ENCODE data around the gene GFER.

The GFER gene

DNA sequence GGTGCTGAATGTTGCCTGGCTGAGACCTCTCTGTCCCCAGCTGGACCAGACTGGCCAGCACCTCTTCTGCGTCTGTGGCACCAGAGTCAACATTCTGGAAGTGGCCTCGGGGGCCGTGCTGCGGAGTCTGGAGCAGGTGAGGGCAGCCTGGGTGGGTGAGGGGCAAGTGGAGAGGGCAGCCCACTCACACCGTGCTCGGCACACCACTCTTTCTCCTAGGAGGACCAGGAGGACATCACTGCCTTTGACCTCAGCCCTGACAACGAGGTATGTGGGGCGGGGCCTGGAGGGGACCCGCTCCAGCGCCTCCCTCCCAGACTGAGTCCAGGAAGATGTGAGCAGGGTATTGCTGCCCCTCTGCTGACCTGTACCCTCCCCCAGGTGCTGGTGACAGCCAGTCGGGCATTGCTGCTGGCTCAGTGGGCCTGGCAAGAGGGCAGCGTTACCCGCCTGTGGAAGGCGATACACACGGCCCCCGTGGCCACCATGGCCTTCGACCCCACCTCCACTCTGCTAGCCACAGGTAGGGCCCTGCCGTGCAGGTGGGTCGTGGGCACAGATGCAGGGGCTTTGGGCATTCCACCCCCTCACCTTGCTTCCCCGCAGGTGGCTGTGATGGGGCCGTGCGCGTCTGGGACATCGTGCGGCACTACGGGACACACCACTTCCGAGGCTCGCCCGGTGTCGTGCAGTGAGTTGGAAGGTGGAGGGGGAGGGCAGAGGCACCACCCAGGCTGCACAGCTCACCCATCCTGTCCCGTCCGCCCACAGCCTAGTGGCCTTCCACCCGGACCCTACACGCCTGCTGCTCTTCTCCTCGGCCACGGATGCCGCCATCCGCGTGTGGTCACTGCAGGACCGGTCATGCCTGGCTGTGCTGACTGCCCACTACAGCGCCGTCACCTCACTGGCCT is 9.6 kb upstream of the GFER start:
- DNase-seq (ENCODE audit: low read depth in 2 of 2) = no peak

DNA sequence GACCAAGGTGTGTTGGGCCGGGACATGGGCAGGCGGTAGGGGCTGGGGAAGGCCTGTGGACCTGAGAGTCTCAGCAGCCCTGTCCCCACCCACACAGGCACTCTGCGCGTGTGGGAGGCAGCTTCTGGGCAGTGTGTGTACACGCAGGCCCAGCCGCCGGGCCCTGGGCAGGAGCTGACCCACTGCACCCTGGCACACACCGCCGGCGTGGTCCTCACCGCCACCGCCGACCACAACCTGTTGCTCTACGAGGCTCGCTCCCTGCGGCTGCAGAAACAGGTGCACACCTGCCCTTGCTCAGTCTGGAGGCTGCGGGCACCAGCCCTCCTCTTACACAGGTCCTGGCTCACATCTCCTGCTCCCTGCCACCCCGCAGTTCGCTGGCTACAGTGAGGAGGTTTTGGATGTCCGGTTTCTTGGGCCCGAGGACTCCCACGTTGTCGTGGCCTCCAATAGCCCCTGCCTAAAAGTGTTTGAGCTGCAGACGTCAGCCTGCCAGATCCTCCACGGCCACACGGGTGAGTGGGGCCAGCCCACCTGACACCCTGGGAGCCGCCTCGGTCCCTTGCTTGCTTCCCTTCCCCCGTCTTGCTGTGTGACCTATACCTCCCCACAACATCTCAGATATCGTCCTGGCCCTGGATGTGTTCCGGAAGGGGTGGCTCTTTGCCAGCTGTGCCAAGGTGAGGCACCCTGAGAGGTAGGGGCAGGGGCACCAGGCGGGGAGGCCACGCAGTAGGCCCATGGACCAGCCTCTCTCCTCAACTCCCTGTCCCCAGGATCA is 8.4 kb upstream of the GFER start:
- no peak for DNase-seq (ENCODE audit: low read depth in 2 of 2)

DNA sequence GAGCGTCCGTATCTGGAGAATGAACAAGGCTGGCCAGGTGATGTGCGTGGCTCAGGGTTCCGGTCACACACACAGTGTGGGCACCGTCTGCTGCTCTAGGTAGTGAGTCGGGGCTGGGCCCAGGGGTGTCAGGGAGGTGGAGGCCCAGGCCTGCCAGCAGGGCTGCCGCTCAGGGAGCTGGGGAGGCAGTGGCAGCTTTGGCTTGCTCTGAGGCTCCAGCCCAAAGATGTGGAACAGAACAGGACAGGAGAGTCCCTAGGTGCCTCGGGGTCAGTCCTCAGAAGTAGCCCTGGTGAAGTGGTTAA is 7.8 kb upstream of the GFER start:
- DNase-seq (ENCODE audit: low read depth in 2 of 2) = no peak

DNA sequence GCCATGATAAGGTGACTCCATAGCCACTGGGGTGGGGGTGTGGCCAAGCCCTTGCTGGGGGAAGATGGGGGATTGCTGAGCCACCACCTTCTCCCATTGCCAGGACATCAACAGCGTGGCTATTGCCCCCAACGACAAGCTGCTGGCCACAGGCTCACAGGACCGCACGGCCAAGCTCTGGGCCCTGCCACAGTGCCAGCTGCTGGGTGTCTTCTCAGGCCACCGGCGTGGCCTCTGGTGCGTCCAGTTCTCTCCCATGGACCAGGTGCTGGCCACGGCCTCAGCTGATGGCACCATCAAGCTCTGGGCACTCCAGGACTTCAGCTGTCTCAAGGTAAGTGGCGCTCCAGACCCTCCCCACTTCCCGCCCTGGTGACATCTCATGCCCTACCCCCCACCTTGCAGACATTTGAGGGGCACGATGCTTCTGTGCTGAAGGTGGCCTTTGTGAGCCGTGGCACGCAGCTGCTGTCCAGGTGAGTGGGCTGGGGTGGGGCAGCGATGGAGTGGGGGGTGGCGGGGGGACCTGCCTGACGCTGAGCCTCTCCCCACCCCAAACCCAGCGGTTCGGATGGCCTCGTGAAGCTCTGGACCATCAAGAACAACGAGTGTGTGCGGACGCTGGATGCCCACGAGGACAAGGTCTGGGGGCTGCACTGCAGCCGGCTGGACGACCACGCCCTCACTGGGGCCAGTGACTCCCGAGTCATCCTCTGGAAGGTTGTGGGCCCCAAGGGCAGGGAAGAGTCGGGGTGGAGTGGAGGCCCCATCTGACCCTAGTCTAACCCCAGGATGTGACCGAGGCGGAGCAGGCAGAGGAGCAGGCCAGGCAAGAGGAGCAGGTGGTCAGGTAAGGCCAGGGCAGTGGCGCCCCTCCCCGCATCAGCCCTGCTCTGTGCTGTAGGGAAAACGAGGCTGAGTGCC is 6.8 kb upstream of the GFER start:
- no peak for DNase-seq (ENCODE audit: low read depth in 2 of 2)

DNA sequence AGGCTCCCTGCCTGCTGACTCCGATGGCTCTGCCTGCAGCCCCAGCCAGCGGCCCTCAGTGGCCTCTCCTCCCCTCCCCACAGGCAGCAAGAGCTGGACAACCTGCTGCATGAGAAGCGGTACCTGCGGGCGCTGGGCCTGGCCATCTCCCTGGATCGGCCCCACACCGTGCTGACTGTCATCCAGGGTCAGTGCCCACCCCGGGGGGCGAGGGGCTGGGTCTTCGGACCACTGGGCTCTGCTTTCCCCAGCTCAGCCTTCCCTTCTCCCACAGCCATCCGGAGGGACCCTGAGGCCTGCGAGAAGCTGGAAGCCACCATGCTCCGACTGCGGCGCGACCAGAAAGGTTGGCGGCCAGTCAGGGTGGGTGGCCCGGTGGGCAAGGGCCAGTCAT is 6.1 kb upstream of the GFER start:
- no peak for DNase-seq (ENCODE audit: low read depth in 2 of 2)

DNA sequence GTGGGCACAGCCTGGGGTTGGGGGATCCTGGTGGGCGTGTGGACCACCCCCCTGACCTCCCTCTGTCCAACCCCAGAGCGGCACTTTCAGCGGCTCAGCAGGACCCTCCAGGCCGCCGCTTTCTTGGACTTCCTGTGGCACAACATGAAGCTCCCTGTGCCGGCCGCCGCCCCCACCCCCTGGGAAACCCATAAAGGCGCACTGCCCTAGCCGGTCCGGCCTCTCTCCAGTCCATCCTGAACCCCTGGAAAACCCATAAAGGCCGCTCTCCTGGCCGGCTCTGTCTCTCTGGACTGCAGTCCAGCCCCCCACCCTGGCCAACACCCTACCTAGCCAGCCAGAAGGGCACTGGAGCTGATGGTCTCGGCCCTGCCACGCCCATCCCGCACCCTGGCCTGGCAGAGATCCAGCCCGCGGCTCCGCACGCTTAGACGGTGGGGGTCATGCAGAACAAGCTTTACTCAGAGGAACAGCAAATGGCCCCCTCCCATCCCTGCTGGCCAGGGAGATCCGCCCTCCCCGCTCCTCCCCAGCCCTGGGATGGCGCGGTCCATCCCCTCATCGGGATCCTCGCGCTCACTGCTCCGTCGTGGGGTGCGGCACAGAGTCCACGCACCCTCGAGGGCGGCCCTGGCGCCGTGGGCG is 5.4 kb upstream of the GFER start:
- no peak for DNase-seq (ENCODE audit: low read depth in 2 of 2)

DNA sequence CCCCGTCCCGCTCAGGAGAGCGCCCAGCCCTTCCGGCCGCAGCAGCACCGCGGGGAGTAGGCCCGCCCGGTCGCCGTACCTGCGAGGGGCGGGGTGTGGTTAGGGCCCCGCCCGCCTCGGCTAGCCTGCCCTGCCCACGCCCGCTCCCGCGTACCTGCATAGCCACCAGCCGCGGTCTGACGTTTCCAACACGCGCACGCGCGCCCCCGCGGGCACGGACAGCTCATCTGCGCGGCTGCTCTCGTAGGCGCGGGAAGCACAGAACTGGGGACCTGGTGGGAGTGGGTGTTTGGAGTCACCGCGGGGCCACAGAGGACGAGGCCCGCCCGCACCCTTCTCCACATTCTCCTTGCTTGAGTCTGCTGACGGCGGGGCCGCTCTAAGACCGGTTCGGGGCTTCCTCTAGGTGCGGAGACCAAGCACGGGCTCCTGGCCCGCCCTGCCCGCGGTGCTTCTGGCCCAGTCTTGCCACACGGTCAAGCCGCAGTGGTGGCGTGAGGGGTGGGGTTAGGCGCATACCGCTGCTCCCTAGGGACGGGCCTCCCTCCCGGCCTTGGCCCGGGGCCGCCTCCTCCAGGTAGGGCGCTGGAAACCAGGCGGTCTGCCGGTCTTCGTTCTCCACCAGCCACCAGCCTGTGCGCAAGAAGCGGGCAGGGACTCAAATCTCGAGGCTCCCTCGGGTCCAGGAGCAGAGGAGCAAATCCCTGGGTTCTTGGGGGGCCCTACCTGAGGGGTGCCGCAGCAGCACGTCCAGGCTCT is 4.5 kb upstream of the GFER start:
- no peak for DNase-seq (ENCODE audit: low read depth in 2 of 2)

DNA sequence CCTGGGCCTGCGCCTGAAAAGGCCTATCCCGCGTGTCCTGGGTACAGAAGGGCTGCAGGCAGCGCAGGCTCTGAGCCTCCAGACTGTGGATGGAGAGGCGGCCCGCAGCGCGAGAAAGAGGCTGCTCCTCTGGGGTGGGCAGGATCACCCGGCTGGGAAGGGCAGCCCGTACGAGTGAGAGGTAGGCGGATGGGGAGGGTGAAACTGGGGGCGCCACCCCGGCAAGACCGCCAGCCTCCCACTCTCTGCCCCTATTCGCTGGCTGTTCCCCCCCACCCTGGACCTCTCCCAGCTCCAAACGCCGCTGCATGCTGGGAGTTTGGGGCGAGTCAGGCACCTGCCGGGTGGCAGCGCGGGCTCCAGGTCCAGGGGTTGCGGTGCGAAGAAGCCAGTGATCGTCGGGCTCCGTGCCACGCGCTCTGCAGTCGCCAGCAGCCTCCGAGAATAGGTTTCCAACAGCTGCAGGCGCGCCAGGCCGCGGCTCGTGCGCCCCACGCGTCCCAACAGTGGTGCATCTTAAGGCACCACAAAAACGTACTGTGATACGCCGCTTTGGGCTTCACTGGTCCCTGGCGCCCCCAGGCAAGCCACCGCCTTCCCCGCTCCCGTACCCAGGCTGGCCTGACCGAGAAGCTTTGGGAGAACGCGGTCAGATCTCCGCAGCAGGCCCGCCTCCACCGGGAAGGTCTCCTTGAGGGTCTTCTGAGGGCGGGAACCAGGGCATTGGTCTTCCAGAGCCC is 3.8 kb upstream of the GFER start:
- no peak for DNase-seq (ENCODE audit: low read depth in 2 of 2)

DNA sequence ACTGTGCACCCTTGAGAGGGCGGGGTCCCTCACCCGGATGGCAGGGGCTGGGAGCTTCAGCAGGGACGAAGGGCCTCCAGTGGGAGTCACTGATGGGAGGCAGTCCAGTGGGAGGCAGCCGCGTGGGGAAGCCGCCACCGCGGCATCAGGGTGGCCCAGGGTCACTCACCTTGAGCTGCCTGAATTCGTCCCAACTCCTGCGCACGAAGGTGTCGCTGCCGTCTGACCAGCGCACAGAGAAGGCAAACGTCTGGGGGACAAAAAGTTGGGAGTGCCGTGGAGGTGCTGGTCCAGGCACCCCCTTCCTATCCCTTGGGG is 3.3 kb upstream of the GFER start:
- no peak for DNase-seq (ENCODE audit: low read depth in 2 of 2)

DNA sequence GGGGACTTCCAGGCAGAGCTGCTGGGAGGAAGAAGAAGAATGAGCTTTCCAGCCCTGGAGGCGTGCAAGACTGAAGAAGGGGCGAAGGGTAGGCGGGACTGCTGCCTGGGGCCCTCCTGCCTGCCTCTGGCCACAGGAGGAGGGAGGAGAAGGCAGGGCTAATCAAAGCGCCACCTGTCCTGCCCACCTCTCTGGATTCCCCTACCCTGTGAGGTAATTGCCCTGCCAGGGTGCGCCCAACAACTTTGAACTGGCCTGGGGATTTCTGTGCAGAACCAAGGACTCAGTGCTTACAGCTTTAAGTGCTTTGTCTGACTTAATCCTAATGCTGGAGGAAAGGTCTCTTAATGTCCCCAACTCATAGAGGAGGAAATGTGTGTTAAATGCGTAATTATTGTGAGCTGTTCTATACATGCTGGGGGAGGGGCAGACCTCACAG is 2.6 kb upstream of the GFER start, which contains the start of gene NOXO1:
TSS of gene NOXO1 (minus strand) at position 72 of the 439 bp plus-strand sequence. CDS start 290 bp downstream, outside the sequence.
- DNase-seq (ENCODE audit: low read depth in 2 of 2) = no peak

DNA sequence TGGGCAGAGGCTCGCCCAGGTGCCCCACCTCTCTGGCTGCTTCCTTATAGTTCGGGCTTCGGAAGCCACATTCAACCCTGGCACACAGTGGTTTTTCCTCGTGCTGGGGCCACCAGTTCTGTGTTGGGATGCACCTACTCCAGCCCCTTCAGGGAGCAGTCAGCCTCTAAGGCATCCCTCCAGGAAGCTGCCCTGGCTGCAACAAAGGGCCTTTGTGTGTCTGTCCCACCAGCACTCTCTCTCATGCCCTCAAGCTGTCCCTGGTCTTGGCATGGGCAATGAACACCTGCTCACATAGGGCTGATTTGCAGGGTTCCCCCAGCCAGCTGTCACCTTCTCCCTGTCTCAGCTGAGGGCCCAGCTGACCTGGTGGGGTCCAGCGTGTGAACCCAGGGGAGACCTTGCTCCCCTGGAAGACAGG is 2.0 kb upstream of the GFER start:
- DNase-seq (ENCODE audit: low read depth in 2 of 2) = no peak

DNA sequence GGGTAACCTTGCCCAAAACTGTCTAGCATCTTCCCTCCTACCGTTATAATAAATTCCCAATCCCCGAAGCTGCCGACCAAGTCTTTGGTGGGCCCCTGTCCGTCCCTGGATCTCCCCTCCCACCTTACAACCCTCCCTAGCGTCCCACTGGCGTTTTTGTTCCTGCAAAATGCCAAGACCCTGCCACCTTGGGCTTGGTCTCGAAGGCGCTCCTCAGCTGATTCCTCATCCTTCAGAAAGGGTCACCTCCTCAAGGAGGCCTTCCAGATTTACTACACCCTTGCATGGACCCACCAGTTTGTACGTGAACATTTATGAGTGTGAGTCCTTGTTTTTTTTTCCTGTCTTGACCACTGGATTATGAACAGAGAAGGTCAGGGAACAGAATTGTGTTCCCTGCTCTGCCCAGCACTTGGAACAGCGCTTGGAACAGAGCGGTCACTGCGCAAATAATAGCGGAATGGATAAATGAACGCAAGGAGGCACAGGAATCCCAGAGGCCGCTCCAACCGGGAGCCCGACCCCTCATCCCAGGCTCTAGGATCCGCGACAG is 926 bp upstream of the GFER start:
- DNase-seq (ENCODE audit: low read depth in 2 of 2) = no peak

DNA sequence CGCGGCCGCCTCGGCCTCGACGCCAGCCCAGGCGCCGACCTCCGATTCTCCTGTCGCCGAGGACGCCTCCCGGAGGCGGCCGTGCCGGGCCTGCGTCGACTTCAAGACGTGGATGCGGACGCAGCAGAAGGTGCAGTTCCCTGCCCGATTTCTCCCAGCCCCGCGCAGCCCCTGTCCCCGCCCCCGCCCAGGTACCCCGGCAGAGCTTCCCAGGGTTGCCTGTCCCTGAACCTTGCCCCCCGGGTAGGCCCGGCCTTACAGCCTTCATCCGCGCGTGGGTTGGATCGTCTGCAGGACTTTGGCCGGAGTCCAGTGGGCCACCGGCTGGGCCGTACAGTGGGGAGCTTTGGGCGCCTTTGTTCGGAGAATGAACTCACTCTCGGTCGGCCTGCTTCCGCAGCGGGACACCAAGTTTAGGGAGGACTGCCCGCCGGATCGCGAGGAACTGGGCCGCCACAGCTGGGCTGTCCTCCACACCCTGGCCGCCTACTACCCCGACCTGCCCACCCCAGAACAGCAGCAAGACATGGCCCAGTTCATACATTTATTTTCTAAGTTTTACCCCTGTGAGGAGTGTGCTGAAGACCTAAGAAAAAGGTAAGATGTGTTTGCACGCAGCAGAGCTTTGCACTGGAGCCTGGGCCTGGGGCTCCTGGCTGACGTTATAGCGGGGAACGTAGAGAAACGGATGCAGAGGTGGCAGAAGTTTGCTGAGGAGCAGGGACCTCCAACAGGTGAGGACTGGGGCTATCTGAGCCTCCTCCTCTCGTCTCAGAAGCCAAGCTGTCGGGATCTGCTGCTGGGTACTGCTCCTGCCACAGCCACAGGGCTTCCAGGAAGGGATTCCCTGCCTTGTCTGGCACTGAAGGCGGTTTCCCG is 593 bp downstream of the GFER start:
- no peak for DNase-seq (ENCODE audit: low read depth in 2 of 2)

DNA sequence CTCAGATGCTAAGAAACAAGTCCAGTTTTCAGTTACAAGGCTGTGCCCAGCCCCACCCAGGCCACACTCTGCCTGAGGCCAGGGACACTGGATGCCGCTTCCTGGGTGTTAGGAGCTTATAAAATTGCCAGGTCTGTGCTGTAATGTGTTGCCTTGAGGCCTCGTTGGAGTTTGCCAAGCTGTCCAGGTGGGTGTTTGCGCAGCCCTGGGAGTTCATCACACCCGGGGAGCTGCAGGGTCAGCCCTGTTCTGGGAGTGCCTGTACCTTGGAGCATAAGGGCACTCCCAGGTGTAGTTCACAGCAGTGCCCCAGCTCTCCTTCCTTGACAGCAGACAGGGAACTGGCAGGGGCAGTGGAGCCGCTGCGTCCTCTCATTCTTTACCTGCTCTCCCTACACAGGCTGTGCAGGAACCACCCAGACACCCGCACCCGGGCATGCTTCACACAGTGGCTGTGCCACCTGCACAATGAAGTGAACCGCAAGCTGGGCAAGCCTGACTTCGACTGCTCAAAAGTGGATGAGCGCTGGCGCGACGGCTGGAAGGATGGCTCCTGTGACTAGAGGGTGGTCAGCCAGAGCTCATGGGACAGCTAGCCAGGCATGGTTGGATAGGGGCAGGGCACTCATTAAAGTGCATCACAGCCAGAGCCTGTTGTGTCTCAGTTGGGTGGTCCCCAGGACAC is 1.6 kb downstream of the GFER start:
- DNase-seq (ENCODE audit: low read depth in 2 of 2) = no peak

DNA sequence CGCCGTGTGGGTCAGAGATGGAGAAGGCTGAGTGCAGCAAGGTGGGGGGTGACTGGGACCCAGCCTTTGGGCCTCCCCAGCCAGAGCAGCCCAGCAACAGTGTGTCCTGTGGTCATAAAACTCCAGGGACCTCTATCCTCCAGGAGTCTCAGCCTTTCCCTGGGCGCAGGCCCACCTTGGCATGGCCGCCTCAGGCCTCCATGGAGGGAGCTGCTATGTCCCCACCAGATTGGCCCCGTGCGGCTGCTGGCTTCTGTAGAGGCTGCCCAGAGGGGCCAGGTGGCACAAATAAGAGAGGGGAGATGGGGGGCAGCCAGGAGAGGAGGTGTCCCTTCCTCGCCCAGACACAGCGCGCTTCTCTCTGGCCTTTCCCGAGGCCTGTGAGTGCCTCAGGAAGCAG is 3.2 kb downstream of the GFER start:
- DNase-seq (ENCODE audit: low read depth in 2 of 2) = no peak

DNA sequence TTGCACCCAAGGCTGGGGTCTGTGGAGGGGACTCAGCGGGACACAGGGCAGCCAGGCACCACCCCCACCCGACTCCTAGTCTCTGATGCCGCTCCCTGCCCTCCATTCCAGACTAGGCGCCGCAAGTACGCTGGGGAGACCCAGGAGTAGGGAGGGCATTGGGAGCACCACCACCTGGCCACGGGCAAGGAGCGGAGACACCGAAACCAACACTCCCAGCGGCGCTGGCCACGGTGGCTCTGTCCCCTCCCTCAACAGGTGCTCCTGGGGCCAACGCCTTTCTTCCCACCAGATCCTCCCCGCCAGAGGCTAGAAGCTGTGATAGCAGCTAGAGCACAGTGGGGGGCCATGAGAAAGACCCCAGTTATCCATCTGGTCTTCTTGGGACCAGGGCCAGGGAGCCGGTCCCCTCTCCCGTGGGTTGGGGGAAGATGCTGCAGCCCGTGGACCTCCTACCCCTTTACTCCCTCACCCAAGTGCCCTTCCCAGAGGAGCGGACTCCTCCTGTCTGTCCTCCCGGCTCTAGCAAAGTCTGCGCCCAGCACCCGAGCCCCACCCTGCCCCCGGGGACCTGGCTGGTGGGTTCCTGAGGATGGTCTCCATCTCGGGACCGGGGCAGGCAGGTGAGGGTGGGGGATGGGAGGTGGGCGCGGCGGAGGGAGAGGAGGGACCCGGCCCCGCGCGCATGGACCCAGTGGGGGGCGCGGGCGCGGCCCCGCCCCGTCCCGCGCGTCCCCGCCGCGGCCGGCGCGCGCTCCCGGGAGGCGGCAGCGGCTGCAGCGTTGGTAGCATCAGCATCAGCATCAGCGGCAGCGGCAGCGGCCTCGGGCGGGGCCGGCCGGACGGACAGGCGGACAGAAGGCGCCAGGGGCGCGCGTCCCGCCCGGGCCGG is 5.5 kb downstream of the GFER start, which contains the start of gene SYNGR3:
TSS of gene SYNGR3 (plus strand) at position 762 of the 892 bp plus-strand sequence. CDS start 133 bp downstream, outside the sequence.
- no peak for DNase-seq (ENCODE audit: low read depth in 2 of 2)

DNA sequence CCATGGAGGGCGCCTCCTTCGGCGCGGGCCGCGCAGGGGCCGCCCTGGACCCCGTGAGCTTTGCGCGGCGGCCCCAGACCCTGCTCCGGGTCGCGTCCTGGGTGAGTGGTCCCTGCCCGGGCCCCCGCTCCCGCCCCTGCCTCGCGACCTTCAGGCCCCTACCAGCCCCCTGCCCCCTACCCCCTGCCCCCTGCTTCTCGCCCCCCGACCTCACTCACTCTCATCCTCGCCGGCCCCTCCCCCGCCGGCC is 6.0 kb downstream of the GFER start:
- no peak for DNase-seq (ENCODE audit: low read depth in 2 of 2)
